Mesangial cell (primary cell): ENCODE data around the gene UQCRC2. TPM values are rescaled to one million over a fixed set of nuclear protein-coding genes. Genes with fewer than 3 reads are reported as not detected.

Source experiments
- total RNA-seq: library from RNA; depleted of rRNA; stranded (reverse); fragments of >200 nt; gene quantifications from 2 replicates; pipeline ENCODE4 v1.2.3, GENCODE V29; 2015

The UQCRC2 gene
- total RNA-seq = 92.7 and 113 TPM in 2 replicates

GRCh38 chr16:21952793-21953540 is at the start of gene UQCRC2:
UQCRC2 (plus strand) TSS chr16:21953361; CDS start chr16:21953424, 63 bp downstream.

GRCh38 chr16:22007509-22008214 is 54.5 kb downstream of the UQCRC2 start, which contains the start of gene MOSMO:
MOSMO (plus strand) TSS chr16:22008111; CDS start chr16:22008302, 191 bp downstream.

Other genes starting within 250 kb of the UQCRC2 start
- 11.9 and 17.9 TPM in 2 replicates for gene NPIPB4, start 95.6 kb upstream of the UQCRC2 start, total RNA-seq
- not detected in 2 replicates for gene PDZD9, start 47.8 kb downstream of the UQCRC2 start, total RNA-seq
- 9.5 and 12.2 TPM in 2 replicates for gene MOSMO, start 54.8 kb downstream of the UQCRC2 start, total RNA-seq
- gene VWA3A, start 139.2 kb downstream of the UQCRC2 start, total RNA-seq = not detected in 2 replicates
- gene SDR42E2, start 209.1 kb downstream of the UQCRC2 start, total RNA-seq = not detected in 2 replicates